HepG2 (cell line): Measurements from ENCODE around the gene ZNF320. TPM values are rescaled to one million over a fixed set of nuclear protein-coding genes. Genes with fewer than 3 reads are reported as not detected.

Source experiments
- ATF7-NPFF ChIP-seq: sonication (generic); formaldehyde crosslinking; IDR thresholded peaks from 2 replicates; pipeline ENCODE4 v1.8.1; 2023; ENCODE audit warnings: mild to moderate bottlenecking, low read depth, missing genetic modification reagents, moderate library complexity
- ATRX ChIP-seq: sonication (generic); formaldehyde crosslinking; IDR thresholded peaks from 2 replicates; pipeline ENCODE4 v1.4.0; 2020; ENCODE audit warnings: missing genetic modification reagents, borderline replicate concordance
- BRD4 ChIP-seq: sonication (generic); formaldehyde crosslinking; IDR thresholded peaks from 2 replicates; pipeline ENCODE4 v1.4.0; 2020; ENCODE audit warnings: missing genetic modification reagents
- CBFB ChIP-seq: sonication (generic); formaldehyde crosslinking; IDR thresholded peaks from 2 replicates; pipeline ENCODE4 v1.4.0; 2020; ENCODE audit warnings: missing genetic modification reagents
- CHD4 ChIP-seq: fragments of 200-600 bp; sonication (generic); IDR thresholded peaks from 2 replicates; pipeline ENCODE4 v1.7.0; 2017; ENCODE audit warnings: mild to moderate bottlenecking, low read length, borderline replicate concordance
- ELF3 ChIP-seq: IDR thresholded peaks from 2 replicates; pipeline ENCODE4 v1.6.1; 2016; ENCODE audit warnings: missing genetic modification reagents, missing compliant biosample characterization
- ETV5 ChIP-seq: IDR thresholded peaks from 2 replicates; pipeline ENCODE4 v1.6.1; 2018; ENCODE audit warnings: missing biosample characterization, missing genetic modification reagents, inconsistent platforms, borderline replicate concordance
- KMT2A ChIP-seq: sonication (generic); formaldehyde crosslinking; IDR thresholded peaks from 2 replicates; pipeline ENCODE4 v1.4.0; 2020; ENCODE audit warnings: missing genetic modification reagents
- MAFF ChIP-seq: IDR thresholded peaks from 2 replicates; pipeline ENCODE4 v1.6.1; 2011; ENCODE audit warnings: low read depth, low read length, improper control_type of control experiment
- ONECUT2 ChIP-seq: sonication (generic); formaldehyde crosslinking; IDR thresholded peaks from 2 replicates; pipeline ENCODE4 v1.4.0; 2020; ENCODE audit warnings: missing genetic modification reagents
- PAWR ChIP-seq: sonication (generic); formaldehyde crosslinking; IDR thresholded peaks from 2 replicates; pipeline ENCODE4 v1.4.0; 2020; ENCODE audit warnings: missing genetic modification reagents, mild to moderate bottlenecking, borderline replicate concordance
- RBFOX2 ChIP-seq: fragments of 200-400 bp; formaldehyde crosslinking; IDR thresholded peaks from 2 replicates; pipeline ENCODE4 v1.6.1; 2017; ENCODE audit warnings: low read depth, mild to moderate bottlenecking, low read length
- RFXANK ChIP-seq: IDR thresholded peaks from 2 replicates; pipeline ENCODE4 v1.6.1; 2016
- SYNCRIP ChIP-seq: fragments of 200-400 bp; formaldehyde crosslinking; IDR thresholded peaks from 2 replicates; pipeline ENCODE4 v1.6.1; 2018; ENCODE audit warnings: mild to moderate bottlenecking, low read depth, low read length; ENCODE audit not compliant: insufficient read depth
- TARDBP ChIP-seq: sonication (generic); formaldehyde crosslinking; IDR thresholded peaks from 2 replicates; pipeline ENCODE4 v1.8.0; 2022; ENCODE audit warnings: mild to moderate bottlenecking, missing genetic modification reagents
- ZFP90 ChIP-seq: sonication (generic); formaldehyde crosslinking; IDR thresholded peaks from 2 replicates; pipeline ENCODE4 v1.8.0; 2022; ENCODE audit warnings: missing genetic modification reagents, mild to moderate bottlenecking, inconsistent platforms, borderline replicate concordance
- ZMYM4 ChIP-seq: sonication (generic); formaldehyde crosslinking; IDR thresholded peaks from 2 replicates; pipeline ENCODE4 v1.8.1; 2023; ENCODE audit warnings: mild to moderate bottlenecking, missing genetic modification reagents
- ZNF232 ChIP-seq: sonication (generic); formaldehyde crosslinking; IDR thresholded peaks from 2 replicates; pipeline ENCODE4 v1.4.0; 2020; ENCODE audit warnings: missing genetic modification reagents, borderline replicate concordance
- ZNF329 ChIP-seq: sonication (generic); formaldehyde crosslinking; IDR thresholded peaks from 2 replicates; pipeline ENCODE4 v1.9.0; 2021; ENCODE audit warnings: low read depth, mild to moderate bottlenecking, missing genetic modification reagents
- ZNF451 ChIP-seq: sonication (generic); formaldehyde crosslinking; IDR thresholded peaks from 2 replicates; pipeline ENCODE4 v1.5.0; 2020; ENCODE audit warnings: mild to moderate bottlenecking, missing genetic modification reagents
- ZNF562 ChIP-seq: sonication (generic); formaldehyde crosslinking; IDR thresholded peaks from 2 replicates; pipeline ENCODE4 v1.8.0; 2022; ENCODE audit warnings: missing genetic modification reagents, borderline replicate concordance
- ZNF674 ChIP-seq: sonication (generic); formaldehyde crosslinking; IDR thresholded peaks from 2 replicates; pipeline ENCODE4 v1.5.0; 2020; ENCODE audit warnings: low read depth, mild to moderate bottlenecking, missing genetic modification reagents
- ZNF678 ChIP-seq: sonication (generic); formaldehyde crosslinking; IDR thresholded peaks from 2 replicates; pipeline ENCODE4 v1.4.0; 2020; ENCODE audit warnings: mild to moderate bottlenecking, missing genetic modification reagents
- ZNF709 ChIP-seq: sonication (generic); formaldehyde crosslinking; IDR thresholded peaks from 2 replicates; pipeline ENCODE4 v1.5.0; 2020; ENCODE audit warnings: mild to moderate bottlenecking, missing genetic modification reagents
- ZNF713 ChIP-seq: sonication (generic); formaldehyde crosslinking; IDR thresholded peaks from 2 replicates; pipeline ENCODE4 v1.4.0; 2020; ENCODE audit warnings: mild to moderate bottlenecking, missing genetic modification reagents
- ZNF720 ChIP-seq: sonication (generic); formaldehyde crosslinking; IDR thresholded peaks from 2 replicates; pipeline ENCODE4 v1.4.0; 2020; ENCODE audit warnings: missing genetic modification reagents
- ZSCAN22 ChIP-seq: sonication (generic); formaldehyde crosslinking; IDR thresholded peaks from 2 replicates; pipeline ENCODE4 v1.4.0; 2020; ENCODE audit warnings: mild to moderate bottlenecking, missing genetic modification reagents
- ZSCAN25 ChIP-seq: sonication (generic); formaldehyde crosslinking; IDR thresholded peaks from 2 replicates; pipeline ENCODE4 v1.8.0; 2022; ENCODE audit warnings: mild to moderate bottlenecking, missing genetic modification reagents
- polyA plus RNA-seq, 8 experiments: library from polyadenylated mRNA; depleted of rRNA in 3 of 8; stranded (reverse) in 7 of 8; unstranded in 1 of 8; fragments of >200 nt; fragmentation: Illumina TruSeq in 4 of 8; extraction: Trizol in 4 of 8; gene quantifications; 2 replicates each; pipeline versions ENCODE4 v1.2.1 to v1.2.3, GENCODE V29; 2011 to 2016; ENCODE audit warnings: low read depth in 4 of 8, missing spikeins in 1 of 8, mixed read lengths in 1 of 8; ENCODE audit not compliant: insufficient read depth in 1 of 8
- total RNA-seq, 5 experiments: library from RNA; depleted of rRNA; stranded (reverse); fragments of >200 nt; fragmentation: Illumina TruSeq; extraction: Trizol; gene quantifications; 2 replicates each; pipeline ENCODE4 v1.2.3, GENCODE V29; 2016; ENCODE audit warnings: low read depth in 1 of 5
- TF ChIP-seq, protein P1 (sequence below), 2 experiments: sonication (generic) in 1 of 2; formaldehyde crosslinking in 1 of 2; IDR thresholded peaks; 2 replicates each; pipeline versions ENCODE4 v1.4.0 to v1.6.1; 2016 to 2020; ENCODE audit warnings: borderline replicate concordance in 1 of 2, low read depth in 1 of 2, mild to moderate bottlenecking in 1 of 2, missing genetic modification reagents in 1 of 2

ZNF320 gene
- total and polyA plus RNA-seq, 2 of the 13 experiments (the other 11 are each of a cell fraction or from before 2014, with no cell fraction given): 0.49 TPM; not detected in 1

DNA sequence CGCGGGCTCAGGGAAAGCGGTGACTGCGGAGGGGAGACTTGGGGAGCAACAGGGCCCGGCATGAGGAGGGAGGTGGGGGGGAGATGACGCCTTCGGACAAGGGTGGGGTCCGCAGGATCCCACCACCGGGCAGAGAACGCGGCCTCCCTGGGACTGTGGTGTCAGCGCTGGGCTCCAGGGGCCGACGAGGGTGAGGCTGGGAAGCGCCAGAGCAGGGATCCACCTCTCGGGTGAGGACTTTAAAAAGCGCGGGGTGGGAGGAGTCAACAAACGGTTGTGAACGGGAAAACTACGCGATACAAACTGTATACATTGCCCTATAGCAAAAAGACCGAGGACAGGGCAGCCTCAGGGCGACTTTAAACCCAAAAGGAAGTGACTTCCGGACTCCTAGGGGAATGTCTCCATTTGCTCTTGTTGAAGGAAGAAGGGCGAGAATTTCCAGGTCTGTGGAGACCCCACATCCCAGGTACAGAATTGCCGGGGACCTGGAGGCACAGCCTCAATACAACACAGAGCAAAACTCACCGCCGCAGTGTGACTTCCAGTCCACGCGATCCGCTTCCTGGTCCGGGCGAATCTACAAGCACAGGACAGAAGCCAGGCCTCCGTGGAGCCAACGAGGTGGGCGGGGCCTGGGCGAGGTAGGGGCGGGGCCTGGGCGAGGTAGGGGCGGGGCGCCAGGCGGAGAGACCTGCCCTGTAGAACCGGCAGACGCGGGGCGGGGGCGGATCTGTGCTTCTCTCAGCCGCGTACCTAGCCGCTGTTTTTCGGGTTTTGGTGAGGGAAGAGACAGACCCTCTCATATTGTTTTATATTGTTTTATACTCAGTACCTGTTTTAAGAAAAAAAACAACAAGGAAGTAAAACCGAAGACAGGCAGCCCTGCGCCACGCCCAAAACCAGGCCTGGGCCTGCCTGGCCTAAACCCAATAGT is 25.7 kb upstream of the ZNF320 start, which contains the start of gene ZNF888 (continued):
- TF ChIP-seq ZNF451 (CRISPR knock-in tag): no peak
- TF ChIP-seq, protein P1, sequence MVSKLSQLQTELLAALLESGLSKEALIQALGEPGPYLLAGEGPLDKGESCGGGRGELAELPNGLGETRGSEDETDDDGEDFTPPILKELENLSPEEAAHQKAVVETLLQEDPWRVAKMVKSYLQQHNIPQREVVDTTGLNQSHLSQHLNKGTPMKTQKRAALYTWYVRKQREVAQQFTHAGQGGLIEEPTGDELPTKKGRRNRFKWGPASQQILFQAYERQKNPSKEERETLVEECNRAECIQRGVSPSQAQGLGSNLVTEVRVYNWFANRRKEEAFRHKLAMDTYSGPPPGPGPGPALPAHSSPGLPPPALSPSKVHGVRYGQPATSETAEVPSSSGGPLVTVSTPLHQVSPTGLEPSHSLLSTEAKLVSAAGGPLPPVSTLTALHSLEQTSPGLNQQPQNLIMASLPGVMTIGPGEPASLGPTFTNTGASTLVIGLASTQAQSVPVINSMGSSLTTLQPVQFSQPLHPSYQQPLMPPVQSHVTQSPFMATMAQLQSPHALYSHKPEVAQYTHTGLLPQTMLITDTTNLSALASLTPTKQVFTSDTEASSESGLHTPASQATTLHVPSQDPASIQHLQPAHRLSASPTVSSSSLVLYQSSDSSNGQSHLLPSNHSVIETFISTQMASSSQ (IDR thresholded peaks at IDR 0.05; ENCODE audit: low read depth): no peak
- TF ChIP-seq, protein P1 (CRISPR knock-in tag; IDR thresholded peaks at IDR 0.05; ENCODE audit: borderline replicate concordance): no peak
- no peak for TF ChIP-seq RFXANK (CRISPR knock-in tag)
- TF ChIP-seq PAWR (CRISPR knock-in tag): no peak
- 0 out of 2 replicates have a peak, but pooled peaks have one; percentile 21 for TF ChIP-seq ZNF709 (CRISPR knock-in tag)
- no peak for TF ChIP-seq ZNF562 (CRISPR knock-in tag)
- TF ChIP-seq CHD4: no peak
- TF ChIP-seq ATRX (CRISPR knock-in tag): no peak
- TF ChIP-seq KMT2A (CRISPR knock-in tag): no peak
- TF ChIP-seq ZNF720: no peak
- TF ChIP-seq ZNF329: no peak
- no peak for TF ChIP-seq ZFP90 (CRISPR knock-in tag)
- no peak for TF ChIP-seq MAFF
- TF ChIP-seq ETV5 (CRISPR knock-in tag): no peak; the same call in 1 of the 2 replicates
- TF ChIP-seq ATF7-NPFF: 0 out of 2 replicates have a peak, but pooled peaks have one; percentile 15
- TF ChIP-seq TARDBP (CRISPR knock-in tag): no peak
- TF ChIP-seq ZNF232: no peak
- no peak for TF ChIP-seq SYNCRIP
- TF ChIP-seq ELF3: peak; percentile 59; the same call in 1 of the 2 replicates
- TF ChIP-seq RBFOX2: peak; percentile 40; the same call in 1 of the 2 replicates
- TF ChIP-seq CBFB (CRISPR knock-in tag): no peak
- TF ChIP-seq ZSCAN25 (CRISPR knock-in tag): no peak
- no peak for TF ChIP-seq ZNF674 (CRISPR knock-in tag)
- 0 out of 2 replicates have a peak, but pooled peaks have one; percentile 51 for TF ChIP-seq ZMYM4 (CRISPR knock-in tag)
- TF ChIP-seq ZNF678 (CRISPR knock-in tag): no peak
- TF ChIP-seq ZNF713: no peak
- no peak for TF ChIP-seq ONECUT2
- no peak for TF ChIP-seq BRD4 (CRISPR knock-in tag)
- TF ChIP-seq ZSCAN22: no peak
